ENCODE results near the gene CCSER1. TPM values are rescaled to one million over a fixed set of nuclear protein-coding genes. Genes with fewer than 3 reads are reported as not detected.
"Not testable (repeated sequence)": the region's sequence is repeated elsewhere in the genome, so short reads cannot be mapped to it uniquely, and the experiment has no call there.

CCSER1 gene
- total RNA-seq, 1 experiment from 2014 or later = 4.1 TPM

GRCh38 chr4:90906239-90906638 lies 779.0 kb downstream of the CCSER1 start:
- Mint-ChIP-seq H3K27me3 (ENCODE audit: insufficient read depth, unreplicated experiment) (no peaks in the 10 kb centered on the region), H3K27ac (ENCODE audit: unreplicated experiment) (no peak overlapping the region), H3K4me3 (ENCODE audit: unreplicated experiment) (no peak overlapping the region), H3K4me1 (ENCODE audit: low read depth, unreplicated experiment) (no peaks in the 10 kb centered on the region), H3K9me3 (ENCODE audit: unreplicated experiment) (peaks cover 16% of the 10 kb centered on the region), H3K36me3 (ENCODE audit: insufficient read depth, unreplicated experiment) (no peaks in the 10 kb centered on the region)
- no peak for TF ChIP-seq CTCF (IDR thresholded peaks at IDR 0.05; ENCODE audit: insufficient read depth in 1 of 2, low read depth in 1 of 2, low read length in 1 of 2, severe bottlenecking in 1 of 2, unreplicated experiment in 1 of 2)
- H3K4me3 ChIP-seq (ENCODE audit: low read depth, low read length) = no peak overlapping the region
- H3K4me1 ChIP-seq = no peaks in the 10 kb centered on the region
- no TSS peak for BruUV-seq (replicated peaks)
- intact Hi-C loops (cut with micrococcal nuclease; ENCODE audit: unreplicated experiment) = no loop called here
- ChIA-PET CTCF (no interaction called here), POLR2A (no interaction called here)
- H3K27me3 ChIP-seq (replicated peaks; ENCODE audit: control insufficient read depth, insufficient read depth, low read length) = no peaks in the 10 kb centered on the region
- no peaks in the 10 kb centered on the region for H3K9me3 ChIP-seq
- no peak for DNase-seq
- no peaks in the 10 kb centered on the region for H3K36me3 ChIP-seq (ENCODE audit: control insufficient read depth, insufficient read depth, low read length)

- H3K4me3 Mint-ChIP-seq (ENCODE audit: unreplicated experiment); DNase-seq; intact Hi-C loops (cut with micrococcal nuclease; ENCODE audit: unreplicated experiment): not testable (repeated sequence)
Measured at GRCh38 chr4:90911724-90912434, 784.7 kb downstream of the CCSER1 start.

GRCh38 chr4:90922174-90922573 lies 795.0 kb downstream of the CCSER1 start:
- H3K4me3 Mint-ChIP-seq (ENCODE audit: unreplicated experiment) = no peak overlapping the region
- no peaks in the 10 kb centered on the region for H3K9me3 ChIP-seq
- ChIA-PET CTCF (no interaction called here), POLR2A (no interaction called here)
- no peak overlapping the region for H3K4me3 ChIP-seq (ENCODE audit: low read depth, low read length)
- H3K9me3 Mint-ChIP-seq (ENCODE audit: unreplicated experiment) = no peaks in the 10 kb centered on the region
- H3K27ac Mint-ChIP-seq (ENCODE audit: unreplicated experiment) = no peak overlapping the region
- intact Hi-C loops (cut with micrococcal nuclease; ENCODE audit: unreplicated experiment) = no loop called here
- H3K27me3 ChIP-seq (replicated peaks; ENCODE audit: control insufficient read depth, insufficient read depth, low read length) = no peaks in the 10 kb centered on the region
- H3K4me1 ChIP-seq = no peaks in the 10 kb centered on the region
- H3K36me3 ChIP-seq (ENCODE audit: control insufficient read depth, insufficient read depth, low read length) = no peaks in the 10 kb centered on the region
- DNase-seq = no peak
- no peaks in the 10 kb centered on the region for H3K27me3 Mint-ChIP-seq (ENCODE audit: insufficient read depth, unreplicated experiment)
- BruUV-seq (replicated peaks) = no TSS peak
- H3K36me3 Mint-ChIP-seq (ENCODE audit: insufficient read depth, unreplicated experiment) = no peaks in the 10 kb centered on the region
- TF ChIP-seq CTCF (IDR thresholded peaks at IDR 0.05; ENCODE audit: insufficient read depth in 1 of 2, low read depth in 1 of 2, low read length in 1 of 2, severe bottlenecking in 1 of 2, unreplicated experiment in 1 of 2) = no peak
- H3K4me1 Mint-ChIP-seq (ENCODE audit: low read depth, unreplicated experiment) = no peaks in the 10 kb centered on the region

More at GRCh38 chr4:90911724-90912434, 784.7 kb downstream of the CCSER1 start:
- H3K4me1 Mint-ChIP-seq (ENCODE audit: low read depth, unreplicated experiment); BruUV-seq (replicated peaks); POLR2A ChIA-PET; H3K9me3 ChIP-seq; H3K36me3 Mint-ChIP-seq (ENCODE audit: insufficient read depth, unreplicated experiment); H3K4me3 ChIP-seq (ENCODE audit: low read depth, low read length); H3K27ac Mint-ChIP-seq (ENCODE audit: unreplicated experiment); H3K4me1 ChIP-seq; CTCF ChIA-PET; H3K27me3 Mint-ChIP-seq (ENCODE audit: insufficient read depth, unreplicated experiment); H3K36me3 ChIP-seq (ENCODE audit: control insufficient read depth, insufficient read depth, low read length); H3K27me3 ChIP-seq (replicated peaks; ENCODE audit: control insufficient read depth, insufficient read depth, low read length): not testable (repeated sequence)
- H3K9me3 Mint-ChIP-seq (ENCODE audit: unreplicated experiment) = peaks cover 19% of the 10 kb centered on the region

Data from Caco-2 (cell line).